MM.1S (cell line): ENCODE results near the gene SPINT2.
A peak's percentile ranks its signal among the peaks of the same experiment; 100 is the strongest.

ENCODE experiments used
- DNase-seq: peaks from one replicate; pipeline ENCODE4 v3.0.0-alpha.2; 2015
- H2AFZ ChIP-seq: fragments of 300-600 bp; sonication (generic); 2 replicates; pipeline ENCODE4 v1.6.0; 2016; ENCODE audit warnings: antibody characterized with exemption, low read length
- H3F3A ChIP-seq: fragments of 300-600 bp; sonication (generic); 2 replicates; pipeline ENCODE4 v1.6.1; 2016; ENCODE audit warnings: mild to moderate bottlenecking, antibody characterized with exemption, low read length, moderate library complexity, mixed read lengths; ENCODE audit not compliant: insufficient read depth
- H3K27ac ChIP-seq: fragments of 300-600 bp; sonication (generic); 2 replicates; pipeline ENCODE4 v1.5.1; 2016; ENCODE audit warnings: mild to moderate bottlenecking, low read length
- H3K27me3 ChIP-seq: fragments of 300-600 bp; sonication (generic); replicated peaks from 2 replicates; pipeline ENCODE4 v1.6.0; 2016; ENCODE audit warnings: low read length; ENCODE audit not compliant: insufficient read depth
- H3K36me3 ChIP-seq: fragments of 300-600 bp; sonication (generic); replicated peaks from 2 replicates; pipeline ENCODE4 v1.6.1; 2016; ENCODE audit warnings: mild to moderate bottlenecking, low read length, mixed read lengths; ENCODE audit not compliant: insufficient read depth
- H3K4me1 ChIP-seq: fragments of 300-600 bp; sonication (generic); 2 replicates; pipeline ENCODE4 v1.6.1; 2016; ENCODE audit warnings: low read length, mixed read lengths
- H3K4me2 ChIP-seq: fragments of 300-600 bp; sonication (generic); 2 replicates; pipeline ENCODE4 v1.6.0; 2016; ENCODE audit warnings: low read depth, low read length
- H3K4me3 ChIP-seq: fragments of 300-600 bp; sonication (generic); 2 replicates; pipeline ENCODE4 v1.5.1; 2016; ENCODE audit warnings: low read length, mixed read lengths
- H3K79me2 ChIP-seq: fragments of 300-600 bp; sonication (generic); 2 replicates; pipeline ENCODE4 v1.6.1; 2016; ENCODE audit warnings: mixed run types, low read length, mixed read lengths
- H3K9ac ChIP-seq: fragments of 300-600 bp; sonication (generic); 2 replicates; pipeline ENCODE4 v1.6.1; 2016; ENCODE audit warnings: low read length, mixed read lengths
- H3K9me2 ChIP-seq: fragments of 300-600 bp; sonication (generic); replicated peaks from 2 replicates; pipeline ENCODE4 v1.6.1; 2016; ENCODE audit warnings: mild to moderate bottlenecking, low read length, mixed read lengths; ENCODE audit not compliant: insufficient read depth
- H3K9me3 ChIP-seq: fragments of 300-600 bp; sonication (generic); replicated peaks from 2 replicates; pipeline ENCODE4 v1.6.1; 2016; ENCODE audit warnings: mild to moderate bottlenecking, low read length, mixed read lengths; ENCODE audit not compliant: insufficient read depth
- H4K20me1 ChIP-seq: fragments of 300-600 bp; sonication (generic); 2 replicates; pipeline ENCODE4 v1.6.1; 2016; ENCODE audit warnings: mild to moderate bottlenecking, low read length, moderate library complexity, mixed read lengths; ENCODE audit not compliant: insufficient read depth
- CTCF ChIP-seq: fragments of 300-600 bp; sonication (generic); IDR thresholded peaks from 2 replicates; pipeline ENCODE4 v1.5.1; 2016; ENCODE audit warnings: antibody characterized with exemption, low read length, mixed read lengths
- EZH2 ChIP-seq: fragments of 300-600 bp; sonication (generic); optimal IDR thresholded peaks from 2 replicates; pipeline ENCODE3; 2017; ENCODE audit warnings: low read depth, mild to moderate bottlenecking, antibody characterized with exemption, low read length, mixed read lengths
- EZH2phosphoT487 ChIP-seq: fragments of 300-600 bp; sonication (generic); IDR thresholded peaks from 2 replicates; pipeline ENCODE4 v1.6.1; 2018; ENCODE audit warnings: antibody characterized with exemption, low read length

Gene SPINT2, protein sequence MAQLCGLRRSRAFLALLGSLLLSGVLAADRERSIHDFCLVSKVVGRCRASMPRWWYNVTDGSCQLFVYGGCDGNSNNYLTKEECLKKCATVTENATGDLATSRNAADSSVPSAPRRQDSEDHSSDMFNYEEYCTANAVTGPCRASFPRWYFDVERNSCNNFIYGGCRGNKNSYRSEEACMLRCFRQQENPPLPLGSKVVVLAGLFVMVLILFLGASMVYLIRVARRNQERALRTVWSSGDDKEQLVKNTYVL

GRCh38 chr19:38264486-38265212 is at the start of gene SPINT2:
TSS of gene SPINT2 (plus strand) at chr19:38264573. CDS start at chr19:38264893, 320 bp downstream.
- TF ChIP-seq EZH2phosphoT487, result no peak
- TF ChIP-seq EZH2, result no peak
- TF ChIP-seq CTCF, result no peak
- Histone ChIP-seq H3K27me3 (no peaks in the 10 kb centered on the region), H3F3A (no peaks in the 10 kb centered on the region), H3K9me3 (no peaks in the 10 kb centered on the region), H3K9me2 (no peaks in the 10 kb centered on the region), H3K36me3 (no peaks in the 10 kb centered on the region), H3K9ac (peak within 1 kb of the TSS; percentile 55), H2AFZ (peak within 1 kb of the TSS; percentile 85), H3K27ac (peak within 1 kb of the TSS; percentile 63), H3K4me2 (peak within 1 kb of the TSS; percentile 68), H3K4me1 (0 out of 2 replicates have a peak, but pooled peaks cover 2% of the 10 kb centered on the region), H4K20me1 (no peaks in the 10 kb centered on the region), H3K4me3 (peak within 1 kb of the TSS; percentile 67), H3K79me2 (no peaks in the 10 kb centered on the region)
- DNase-seq, result peak; percentile 65

GRCh38 chr19:38216785-38217641 is 47.4 kb upstream of the SPINT2 start:
- H3K9me3 ChIP-seq, result no peaks in the 10 kb centered on the region
- peaks cover 6% of the 10 kb centered on the region; the same call in 1 of the 2 replicates for H3F3A ChIP-seq
- H3K36me3 ChIP-seq, result no peaks in the 10 kb centered on the region
- H4K20me1 ChIP-seq, result no peaks in the 10 kb centered on the region
- peaks cover 10% of the 10 kb centered on the region for H3K27me3 ChIP-seq
- H2AFZ ChIP-seq, result no peak overlapping the region
- H3K4me3 ChIP-seq, result no peak overlapping the region
- DNase-seq, result no peak
- H3K79me2 ChIP-seq, result no peaks in the 10 kb centered on the region
- no peak overlapping the region for H3K27ac ChIP-seq
- no peaks in the 10 kb centered on the region for H3K9me2 ChIP-seq
- H3K4me1 ChIP-seq, result peaks cover 14% of the 10 kb centered on the region; the same call in 1 of the 2 replicates
- H3K4me2 ChIP-seq, result no peak overlapping the region
- TF ChIP-seq CTCF, result no peak
- no peak for TF ChIP-seq EZH2phosphoT487
- TF ChIP-seq EZH2, result no peak
- H3K9ac ChIP-seq, result no peak overlapping the region

DNA sequence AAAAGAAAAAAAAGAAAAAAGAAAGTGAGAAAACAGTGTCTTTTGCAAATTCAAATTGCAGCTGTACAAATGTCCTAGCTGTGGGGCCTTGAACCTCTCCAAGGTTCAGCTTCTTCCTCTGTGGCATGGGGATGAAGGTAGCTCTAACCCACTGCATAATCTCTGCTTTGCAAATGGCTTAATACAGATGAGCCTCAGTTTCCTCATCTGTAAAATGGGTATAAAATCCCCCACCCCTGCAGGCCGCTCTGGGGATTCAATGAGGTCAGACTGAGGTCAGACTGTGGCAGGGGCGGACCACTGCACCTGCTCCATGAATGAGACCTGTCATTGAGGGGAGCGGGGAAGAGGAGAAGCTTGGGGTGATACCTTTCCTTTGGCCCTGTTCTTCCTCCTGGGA is 46.2 kb upstream of the SPINT2 start:
- Histone ChIP-seq H3K9ac (no peak overlapping the region), H3K4me2 (no peak overlapping the region), H2AFZ (no peak overlapping the region), H3K36me3 (no peaks in the 10 kb centered on the region), H3K79me2 (no peaks in the 10 kb centered on the region), H4K20me1 (no peaks in the 10 kb centered on the region), H3K4me3 (no peak overlapping the region), H3K4me1 (peaks cover 14% of the 10 kb centered on the region; the same call in 1 of the 2 replicates), H3K27me3 (peaks cover 20% of the 10 kb centered on the region), H3K27ac (no peak overlapping the region), H3K9me3 (no peaks in the 10 kb centered on the region), H3F3A (peaks cover 6% of the 10 kb centered on the region; the same call in 1 of the 2 replicates), H3K9me2 (no peaks in the 10 kb centered on the region)
- DNase-seq, result no peak
- TF ChIP-seq EZH2 (no peak), EZH2phosphoT487 (no peak), CTCF (no peak)
